AG08396 (cell line): ENCODE data around the gene MTUS2.

Experiments used
- DNase-seq: peaks from one replicate; pipeline ENCODE4 v3.0.0; 2012; ENCODE audit warnings: low spot score, mixed read lengths

MTUS2 gene

DNA sequence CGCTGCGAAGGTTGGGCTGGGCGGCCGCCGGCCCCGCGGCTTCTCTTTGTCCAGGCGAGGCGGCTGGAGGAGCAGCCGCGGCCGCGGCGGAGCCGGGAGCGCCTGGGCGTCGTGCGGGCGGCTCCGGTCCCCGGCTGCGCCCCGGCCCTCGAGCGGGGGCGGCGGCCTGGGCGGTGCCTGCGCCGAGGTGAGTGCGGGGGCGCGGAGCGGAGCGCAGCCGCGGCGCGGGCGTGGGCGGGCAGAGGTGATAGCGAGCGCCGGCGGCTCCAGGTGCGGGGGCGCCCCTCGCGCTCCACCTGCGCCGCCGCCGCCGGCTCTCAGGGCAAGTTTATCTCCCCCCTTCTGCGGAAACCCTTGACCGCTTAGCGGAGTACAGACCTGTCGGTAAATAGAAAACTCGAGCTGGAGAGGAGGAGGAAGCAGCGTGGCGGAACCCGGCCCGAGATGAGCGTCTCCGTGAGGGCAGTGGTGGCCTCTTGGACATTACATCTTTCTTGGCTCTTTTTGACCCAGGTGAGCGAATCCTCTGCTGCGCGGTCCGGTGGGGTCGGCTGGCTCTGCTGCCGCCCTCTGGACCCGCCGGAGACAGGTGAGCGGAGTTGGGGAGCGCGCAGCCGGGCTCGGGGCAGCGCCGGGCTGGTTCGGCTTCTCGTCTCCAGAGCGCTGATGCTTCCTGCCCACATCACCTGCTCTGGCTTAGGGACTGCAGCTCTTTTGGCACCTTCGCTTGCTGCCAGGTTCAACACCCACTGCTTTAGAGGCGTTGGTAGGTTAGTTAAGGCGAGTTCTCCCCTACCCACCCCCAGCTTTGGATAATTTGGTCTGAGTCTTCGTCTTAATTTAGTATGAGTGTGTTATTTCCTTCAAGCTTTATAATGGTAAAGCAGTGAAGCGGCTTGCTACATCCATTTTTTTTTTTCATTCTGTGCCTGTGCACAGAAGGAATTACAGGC, at the start of gene MTUS2:
Gene MTUS2, plus strand, starts transcription at position 241 of the 953 bp plus-strand sequence.
- no peak for DNase-seq

DNA sequence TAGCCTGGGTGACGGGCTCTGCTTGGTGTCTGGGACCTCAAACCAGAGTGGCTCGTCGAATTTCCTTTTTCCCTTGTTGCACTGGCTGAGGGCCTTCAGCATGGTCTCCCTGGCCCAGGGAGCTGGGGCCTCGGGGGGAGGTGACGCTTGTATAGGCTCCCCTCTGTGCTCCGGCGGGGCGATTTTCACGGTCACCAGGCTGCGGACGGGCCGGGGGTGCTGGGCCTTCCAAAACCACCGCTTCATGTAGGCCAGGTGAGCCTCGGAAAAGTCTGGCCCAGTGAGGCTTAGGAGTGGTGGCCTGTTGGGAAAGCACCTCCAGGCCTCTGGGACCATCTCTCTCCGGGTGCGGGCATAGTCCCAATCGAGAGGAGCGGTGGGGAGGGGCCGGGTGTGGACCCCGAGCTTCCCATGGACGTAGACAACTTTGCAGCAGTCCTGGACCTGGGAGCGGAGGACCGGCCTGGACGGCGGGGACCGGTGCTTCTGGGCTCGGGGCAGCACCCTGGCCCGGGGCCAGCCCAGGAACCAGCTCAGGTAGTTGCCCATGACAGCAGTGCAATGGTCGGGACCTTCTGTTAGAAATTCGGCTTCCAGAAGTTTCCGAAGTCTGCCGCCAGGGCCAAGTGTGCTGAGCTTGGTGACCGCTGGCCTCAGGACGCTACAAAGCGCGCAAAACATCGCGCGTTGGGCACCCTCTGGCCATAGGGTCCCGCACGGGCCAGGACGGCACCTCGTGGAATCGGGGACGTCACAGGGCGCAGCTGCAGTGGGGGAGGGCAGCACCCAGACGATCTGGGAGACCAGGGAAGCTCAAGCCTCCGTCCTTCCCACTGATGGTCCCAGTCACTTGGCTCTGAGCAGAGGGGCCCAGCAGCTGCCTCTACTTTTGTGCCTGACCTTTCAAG, 41.6 kb upstream of the MTUS2 start:
- DNase-seq, result no peak

GRCh38 chr13:28792992-28793391, 27.1 kb upstream of the MTUS2 start:
- DNase-seq, result peak; percentile 79

- DNase-seq, result no peak
Observed at GRCh38 chr13:28794396-28794795, 25.7 kb upstream of the MTUS2 start.

DNA sequence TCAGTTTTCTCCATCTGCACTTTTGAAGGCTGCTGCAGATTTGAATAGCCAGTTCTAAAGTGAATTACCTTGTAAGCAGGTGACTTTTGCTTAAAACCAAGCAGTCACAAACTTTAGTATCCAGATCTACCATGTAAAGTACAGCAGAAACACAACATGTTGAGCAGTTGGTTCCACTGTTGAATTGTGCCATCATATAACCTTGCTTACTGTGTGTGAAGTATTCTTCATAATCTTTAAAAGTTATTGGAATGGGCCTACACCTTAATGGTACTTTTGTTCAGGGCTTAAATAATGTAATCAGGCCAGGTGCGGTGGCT, 23.2 kb upstream of the MTUS2 start:
- no peak for DNase-seq

GRCh38 chr13:28805193-28805819, 14.8 kb upstream of the MTUS2 start:
- DNase-seq, result no peak

- no peak for DNase-seq
Observed at GRCh38 chr13:28817204-28817603, 2.9 kb upstream of the MTUS2 start.

DNA sequence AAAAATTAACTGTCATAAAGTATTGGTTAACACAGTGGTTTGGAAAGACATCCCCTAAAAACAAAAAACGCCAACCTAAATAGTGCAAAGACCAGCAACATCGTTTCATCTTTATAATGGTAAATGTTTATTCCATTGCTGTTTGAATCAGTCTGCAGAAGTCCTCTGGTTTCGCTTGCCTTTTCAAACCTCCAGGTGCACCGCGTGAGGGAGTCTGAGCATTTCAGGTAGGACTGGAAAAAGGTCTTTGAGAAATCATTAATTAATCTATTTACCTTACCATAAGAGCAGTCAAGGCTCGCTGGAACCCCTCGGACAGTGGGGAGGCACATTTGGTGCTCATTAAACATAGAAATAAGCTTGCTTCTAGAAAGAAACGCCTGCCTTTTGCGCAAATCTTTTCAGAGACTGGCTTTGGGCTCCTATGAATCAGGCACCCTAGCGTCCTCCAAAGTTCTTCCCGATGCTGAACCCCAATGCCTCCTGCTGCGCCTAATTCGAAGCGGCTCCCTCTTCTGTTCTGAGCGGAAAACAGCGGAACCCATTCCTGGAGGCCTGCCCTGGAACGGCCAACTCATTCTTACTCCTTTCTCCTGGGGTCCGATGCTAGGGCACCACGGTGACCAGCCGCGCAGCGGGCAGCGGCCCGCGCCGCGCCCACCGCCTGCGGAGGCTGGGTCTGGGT, 951 bp upstream of the MTUS2 start:
- DNase-seq, result peak; percentile 38

- peak; percentile 80 for DNase-seq
Observed at GRCh38 chr13:28819735-28820098, 422 bp upstream of the MTUS2 start.

- no peak for DNase-seq
Observed at GRCh38 chr13:28822151-28822550, 2.0 kb downstream of the MTUS2 start.

- DNase-seq, result no peak
Observed at GRCh38 chr13:28822801-28823200, 2.7 kb downstream of the MTUS2 start.

GRCh38 chr13:28825379-28825778, 5.2 kb downstream of the MTUS2 start:
- DNase-seq, result no peak

DNA sequence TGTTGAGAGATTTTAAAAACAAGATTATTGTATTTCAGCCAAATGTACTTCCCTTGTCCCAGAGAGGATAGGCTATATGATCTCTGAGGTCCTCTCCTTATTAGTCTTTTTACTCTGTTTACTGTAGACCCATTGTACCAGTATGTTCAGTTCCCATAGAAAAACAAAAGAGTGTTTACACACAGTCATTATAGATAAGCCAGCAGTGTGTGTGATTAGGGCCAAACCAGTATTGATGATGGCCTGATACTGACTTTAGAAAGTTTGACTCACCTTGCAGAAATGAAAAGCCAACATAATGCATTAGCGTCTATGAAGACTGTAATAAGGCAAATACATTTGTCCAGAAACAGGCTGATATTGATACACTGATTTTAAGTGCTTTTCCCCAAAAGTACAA, 6.2 kb downstream of the MTUS2 start:
- DNase-seq, result no peak

DNA sequence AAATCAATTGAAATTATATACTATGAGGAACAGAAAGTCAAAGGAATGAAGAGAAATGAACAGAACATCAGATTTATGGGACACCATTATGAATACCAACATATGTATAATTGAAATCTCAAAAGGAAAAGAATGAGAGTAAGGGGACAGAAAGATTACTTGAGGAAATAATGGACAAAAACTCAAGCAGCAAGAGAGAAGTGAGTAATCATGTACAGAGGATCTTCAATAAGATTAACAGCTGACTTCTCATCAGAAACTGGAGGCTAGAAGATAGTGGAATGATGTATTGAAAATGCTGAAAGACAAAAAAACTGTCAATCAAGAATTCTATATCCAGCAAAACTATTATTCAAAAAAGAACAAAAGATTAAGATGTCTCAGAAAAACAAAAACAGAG, 10.4 kb downstream of the MTUS2 start:
- no peak for DNase-seq

DNA sequence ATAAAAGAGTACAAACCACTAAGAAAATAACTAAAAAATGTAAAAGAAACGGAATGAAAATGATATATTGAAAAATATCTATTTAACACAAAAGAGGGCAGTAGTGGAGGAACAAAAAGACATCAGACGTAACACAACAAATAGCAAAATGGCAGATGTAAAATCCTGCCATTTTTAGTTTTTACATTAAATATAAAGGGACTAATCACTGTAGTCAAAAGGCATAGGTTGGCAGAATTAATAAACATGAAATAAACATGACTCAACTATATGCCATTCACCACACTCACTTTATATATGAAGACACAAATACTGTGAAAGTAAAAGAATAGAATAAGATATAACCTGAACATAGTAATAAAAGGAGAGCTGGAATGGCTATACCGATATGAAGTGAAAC, 11.0 kb downstream of the MTUS2 start:
- no peak for DNase-seq

GRCh38 chr13:28837111-28837510, 17.0 kb downstream of the MTUS2 start:
- DNase-seq, result no peak

DNA sequence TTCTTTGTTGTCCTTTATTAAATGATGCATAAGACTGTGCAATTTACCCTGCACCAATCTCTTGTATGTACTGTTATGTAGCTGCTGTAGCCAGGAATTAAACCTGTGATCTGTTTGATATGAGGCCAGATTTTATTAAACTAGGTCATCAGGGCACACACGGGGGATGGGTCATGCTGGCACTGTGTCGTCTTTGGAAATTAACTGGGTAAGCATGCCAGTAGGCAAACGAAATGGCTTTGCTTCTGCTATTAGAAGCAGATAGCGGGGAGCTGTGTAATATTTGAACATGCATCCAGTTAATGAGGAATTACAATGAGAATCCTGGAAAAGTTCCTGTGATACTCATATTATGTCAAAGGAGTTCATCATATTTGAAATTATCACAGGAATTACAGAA, 23.5 kb downstream of the MTUS2 start:
- no peak for DNase-seq

GRCh38 chr13:28849441-28849840, 29.3 kb downstream of the MTUS2 start:
- DNase-seq, result no peak

GRCh38 chr13:28850226-28850625, 30.1 kb downstream of the MTUS2 start:
- no peak for DNase-seq

GRCh38 chr13:28851422-28851821, 31.3 kb downstream of the MTUS2 start:
- no peak for DNase-seq

GRCh38 chr13:28854657-28855056, 34.5 kb downstream of the MTUS2 start:
- DNase-seq, result no peak

DNA sequence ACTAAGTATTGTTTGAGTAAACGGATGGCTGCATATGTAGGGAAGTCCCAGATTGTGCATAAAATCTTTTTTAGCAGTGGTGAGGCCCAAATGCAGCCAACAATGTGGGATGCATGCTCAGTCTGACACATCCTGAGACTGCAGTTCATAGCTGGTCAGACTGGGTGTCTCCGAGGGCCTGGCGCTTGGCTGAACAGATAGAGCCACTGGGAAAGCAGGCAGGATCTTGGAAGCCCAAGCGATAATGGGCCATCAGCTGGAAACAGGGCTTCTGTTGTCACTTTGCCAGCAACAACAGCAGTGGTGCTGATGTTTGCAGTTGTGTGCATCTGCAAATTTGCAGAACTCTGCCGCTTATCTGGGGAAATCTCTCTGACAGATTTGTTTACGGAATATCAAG, 36.1 kb downstream of the MTUS2 start:
- DNase-seq, result no peak
